NCI-H1436 (cell line): ENCODE measurements around the gene GRB7.
"Not testable (repeated sequence)": the region's sequence is repeated elsewhere in the genome, so short reads cannot be mapped to it uniquely, and the experiment has no call there.

Experiments
- DNase-seq: peaks from one replicate; lab custom pipeline; 2025; lab: John Stamatoyannopoulos, UW

GRB7 gene

DNA sequence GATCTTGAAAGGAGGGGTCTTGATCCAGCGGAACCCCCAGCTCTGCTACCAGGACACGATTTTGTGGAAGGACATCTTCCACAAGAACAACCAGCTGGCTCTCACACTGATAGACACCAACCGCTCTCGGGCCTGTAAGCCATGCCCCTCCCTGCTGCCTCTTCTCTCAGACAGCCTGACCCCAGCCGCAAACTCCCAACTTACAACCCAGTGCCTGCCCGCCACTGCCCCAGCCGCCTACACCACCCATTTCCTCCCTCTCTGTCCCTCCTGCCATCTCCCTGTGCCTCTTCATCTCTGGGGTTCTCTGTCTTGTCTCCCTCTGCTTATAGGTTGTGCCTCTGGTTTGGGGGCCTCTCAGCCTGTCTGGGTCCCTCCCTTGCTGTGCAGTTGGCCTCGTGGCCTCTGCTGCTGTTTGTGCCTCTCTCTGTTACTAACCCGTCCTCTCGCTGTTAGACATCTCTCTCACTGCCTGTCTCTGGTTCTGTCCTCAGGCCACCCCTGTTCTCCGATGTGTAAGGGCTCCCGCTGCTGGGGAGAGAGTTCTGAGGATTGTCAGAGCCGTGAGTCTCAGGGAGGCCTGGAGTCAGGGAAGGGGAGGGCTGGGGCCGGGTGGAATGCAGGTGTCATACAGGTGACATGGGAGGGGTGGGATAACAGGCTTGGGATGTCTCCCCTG is 28.3 kb upstream of the GRB7 start:
- DNase-seq, result no peak

DNA sequence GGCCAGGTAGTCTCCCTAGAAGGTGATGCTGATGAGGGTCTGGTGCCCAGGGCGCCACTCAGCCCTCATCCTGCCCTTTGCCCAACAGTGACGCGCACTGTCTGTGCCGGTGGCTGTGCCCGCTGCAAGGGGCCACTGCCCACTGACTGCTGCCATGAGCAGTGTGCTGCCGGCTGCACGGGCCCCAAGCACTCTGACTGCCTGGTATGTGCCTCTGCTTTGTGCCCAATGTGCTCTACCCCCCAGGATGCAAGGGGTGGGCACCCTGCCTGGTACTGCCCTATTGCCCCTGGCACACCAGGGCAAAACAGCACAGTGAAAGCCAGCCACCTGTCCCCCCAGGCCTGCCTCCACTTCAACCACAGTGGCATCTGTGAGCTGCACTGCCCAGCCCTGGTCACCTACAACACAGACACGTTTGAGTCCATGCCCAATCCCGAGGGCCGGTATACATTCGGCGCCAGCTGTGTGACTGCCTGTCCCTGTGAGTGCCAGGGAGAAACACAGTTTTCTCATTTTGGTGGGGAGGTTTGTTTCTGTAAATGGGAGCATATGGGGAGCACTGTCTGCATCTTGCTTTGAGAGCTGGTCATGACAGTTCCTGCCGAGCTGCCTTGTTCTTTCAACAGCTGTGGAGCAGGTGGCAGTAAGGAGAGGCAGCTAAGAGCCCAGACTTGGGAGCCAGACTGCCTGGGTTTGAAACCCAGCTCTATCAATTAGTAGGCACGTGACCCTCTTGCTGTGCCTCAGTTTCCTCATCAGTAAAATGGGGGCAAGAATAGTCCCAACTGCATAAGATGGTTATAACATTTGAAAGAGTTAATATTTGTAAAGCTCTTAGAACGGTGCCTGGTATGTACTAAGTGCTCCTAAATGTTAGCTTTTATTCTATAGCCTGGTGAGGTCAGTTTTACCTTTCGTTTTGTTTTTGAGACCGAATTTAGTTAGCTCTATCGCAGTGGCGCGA is 27.5 kb upstream of the GRB7 start:
- no peak for DNase-seq

DNA sequence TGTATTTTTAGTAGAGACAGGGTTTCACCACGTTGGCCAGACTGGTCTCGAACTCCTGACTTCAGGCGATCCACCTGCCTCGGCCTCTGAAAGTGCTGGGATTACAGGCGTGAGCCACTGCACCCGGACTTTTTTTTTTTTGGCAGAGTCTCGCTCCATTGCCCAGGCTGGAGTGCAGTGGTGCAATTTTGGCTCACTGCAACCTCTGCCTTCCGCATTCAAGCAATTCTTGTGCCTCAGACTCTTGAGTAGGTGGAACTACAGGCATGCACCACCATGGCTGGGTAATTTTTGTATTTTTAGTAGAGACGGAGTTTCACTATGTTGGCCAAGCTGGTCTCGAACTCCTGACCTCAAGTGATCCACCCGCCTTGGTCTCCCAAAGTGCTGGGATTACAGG is 26.7 kb upstream of the GRB7 start:
- not testable (repeated sequence) for DNase-seq

DNA sequence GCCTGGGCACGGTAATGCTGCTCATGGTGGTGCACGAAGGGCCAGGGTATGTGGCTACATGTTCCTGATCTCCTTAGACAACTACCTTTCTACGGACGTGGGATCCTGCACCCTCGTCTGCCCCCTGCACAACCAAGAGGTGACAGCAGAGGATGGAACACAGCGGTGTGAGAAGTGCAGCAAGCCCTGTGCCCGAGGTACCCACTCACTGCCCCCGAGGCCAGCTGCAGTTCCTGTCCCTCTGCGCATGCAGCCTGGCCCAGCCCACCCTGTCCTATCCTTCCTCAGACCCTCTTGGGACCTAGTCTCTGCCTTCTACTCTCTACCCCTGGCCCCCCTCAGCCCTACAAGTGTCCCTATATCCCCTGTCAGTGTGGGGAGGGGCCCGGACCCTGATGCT is 25.9 kb upstream of the GRB7 start:
- no peak for DNase-seq

DNA sequence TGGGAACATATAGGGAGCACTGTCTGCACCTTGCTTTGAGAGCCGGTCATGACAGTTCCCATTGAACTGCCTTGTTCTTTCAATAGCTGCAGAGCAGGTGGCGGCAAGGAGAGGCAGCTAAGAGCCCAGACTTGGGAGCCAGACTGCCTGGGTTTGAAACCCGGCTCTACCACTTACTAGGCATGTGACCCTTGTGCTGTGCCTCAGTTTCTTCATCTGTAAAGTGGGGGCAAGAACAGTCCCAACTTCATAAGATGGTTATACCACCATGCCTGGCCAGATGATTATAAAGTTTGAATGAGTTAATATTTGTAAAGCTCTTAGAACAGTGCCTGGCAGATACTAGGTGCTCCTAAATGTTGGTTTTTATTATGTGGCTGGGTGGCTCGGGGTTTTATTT is 23.5 kb upstream of the GRB7 start:
- no peak for DNase-seq

DNA sequence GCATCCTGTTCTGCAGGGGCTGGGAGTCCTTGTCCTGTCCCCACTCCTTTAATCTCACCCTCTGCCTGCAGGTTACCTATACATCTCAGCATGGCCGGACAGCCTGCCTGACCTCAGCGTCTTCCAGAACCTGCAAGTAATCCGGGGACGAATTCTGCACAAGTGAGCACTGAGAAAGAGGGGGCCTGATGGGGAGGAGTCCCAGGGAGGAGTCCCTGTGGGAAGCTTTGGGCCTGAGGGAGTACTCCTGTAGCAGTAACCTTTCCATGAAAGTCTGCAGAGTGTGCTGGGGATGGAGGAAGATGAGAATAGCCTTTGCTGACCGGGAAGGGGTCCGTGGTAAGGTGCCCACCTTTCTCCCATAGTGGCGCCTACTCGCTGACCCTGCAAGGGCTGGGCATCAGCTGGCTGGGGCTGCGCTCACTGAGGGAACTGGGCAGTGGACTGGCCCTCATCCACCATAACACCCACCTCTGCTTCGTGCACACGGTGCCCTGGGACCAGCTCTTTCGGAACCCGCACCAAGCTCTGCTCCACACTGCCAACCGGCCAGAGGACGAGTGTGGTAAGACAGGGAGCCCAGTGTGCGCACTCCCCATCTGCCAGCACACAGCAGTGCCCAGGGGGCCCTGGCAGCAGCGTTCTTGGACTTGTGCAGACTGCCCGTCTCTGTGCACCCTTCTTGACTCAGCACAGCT is 22.2 kb upstream of the GRB7 start:
- no peak for DNase-seq

DNA sequence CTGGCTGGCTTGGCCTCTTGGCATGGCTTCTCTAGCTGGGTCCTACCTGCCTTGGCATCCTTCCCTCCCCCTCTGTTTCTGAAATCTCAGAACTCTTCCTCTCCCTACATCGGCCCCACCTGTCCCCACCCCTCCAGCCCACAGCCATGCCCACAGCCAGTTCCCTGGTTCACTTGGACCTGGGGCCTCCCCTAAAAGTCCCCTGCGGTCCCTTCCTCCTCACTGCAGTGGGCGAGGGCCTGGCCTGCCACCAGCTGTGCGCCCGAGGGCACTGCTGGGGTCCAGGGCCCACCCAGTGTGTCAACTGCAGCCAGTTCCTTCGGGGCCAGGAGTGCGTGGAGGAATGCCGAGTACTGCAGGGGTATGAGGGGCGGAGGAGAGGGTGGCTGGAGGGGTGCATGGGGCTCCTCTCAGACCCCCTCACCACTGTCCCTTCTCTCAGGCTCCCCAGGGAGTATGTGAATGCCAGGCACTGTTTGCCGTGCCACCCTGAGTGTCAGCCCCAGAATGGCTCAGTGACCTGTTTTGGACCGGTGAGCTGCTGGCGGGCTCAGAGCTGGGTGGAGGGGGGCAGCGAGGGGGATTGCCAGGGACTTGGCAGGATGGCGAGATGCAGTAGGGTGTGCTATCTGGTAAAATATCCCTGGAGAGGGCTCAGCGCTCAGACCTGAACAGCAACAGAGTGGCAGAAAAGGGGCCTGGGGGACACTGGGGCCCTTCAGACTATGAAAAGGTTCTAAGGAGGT is 21.5 kb upstream of the GRB7 start:
- no peak for DNase-seq

DNA sequence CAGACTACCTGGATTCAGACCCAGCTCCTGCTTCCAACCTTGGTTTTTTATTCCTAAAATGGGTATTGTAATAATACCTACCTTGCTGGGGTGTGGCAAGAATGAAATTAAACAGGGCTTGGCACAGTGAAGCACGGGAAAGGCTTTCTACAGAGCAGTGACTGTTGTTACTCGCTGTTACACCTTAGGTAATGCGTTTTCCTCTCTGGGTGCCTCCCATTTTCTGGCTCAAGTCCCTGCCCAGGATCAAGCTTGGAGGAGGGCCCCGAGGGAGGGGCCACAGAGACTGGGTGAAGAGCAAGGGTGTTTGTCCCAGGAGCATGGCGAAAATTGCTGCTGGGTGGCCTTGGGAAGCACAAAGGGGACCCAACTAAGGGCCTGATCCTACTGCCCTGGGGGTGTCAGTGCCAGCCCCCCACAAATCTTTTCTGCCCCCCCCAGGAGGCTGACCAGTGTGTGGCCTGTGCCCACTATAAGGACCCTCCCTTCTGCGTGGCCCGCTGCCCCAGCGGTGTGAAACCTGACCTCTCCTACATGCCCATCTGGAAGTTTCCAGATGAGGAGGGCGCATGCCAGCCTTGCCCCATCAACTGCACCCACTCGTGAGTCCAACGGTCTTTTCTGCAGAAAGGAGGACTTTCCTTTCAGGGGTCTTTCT is 20.7 kb upstream of the GRB7 start:
- no peak for DNase-seq

DNA sequence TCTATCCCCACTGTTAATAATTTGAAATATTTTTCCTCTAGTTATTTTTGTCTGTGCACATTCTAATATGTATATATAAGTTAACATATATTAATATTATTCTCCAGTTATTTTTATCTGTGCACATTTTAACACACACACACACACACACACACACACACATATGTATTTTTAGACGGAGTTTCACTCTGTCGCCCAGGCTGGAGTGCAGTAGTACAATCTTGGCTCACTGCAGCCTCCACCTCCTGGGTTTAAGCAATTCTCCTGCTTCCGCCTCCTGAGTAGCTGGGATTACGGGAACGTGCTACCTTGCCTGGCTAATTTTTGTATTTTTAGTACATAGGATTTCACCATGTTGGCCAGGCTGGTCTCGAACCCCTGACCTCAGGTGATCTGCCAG is 20.1 kb upstream of the GRB7 start:
- no peak for DNase-seq

DNA sequence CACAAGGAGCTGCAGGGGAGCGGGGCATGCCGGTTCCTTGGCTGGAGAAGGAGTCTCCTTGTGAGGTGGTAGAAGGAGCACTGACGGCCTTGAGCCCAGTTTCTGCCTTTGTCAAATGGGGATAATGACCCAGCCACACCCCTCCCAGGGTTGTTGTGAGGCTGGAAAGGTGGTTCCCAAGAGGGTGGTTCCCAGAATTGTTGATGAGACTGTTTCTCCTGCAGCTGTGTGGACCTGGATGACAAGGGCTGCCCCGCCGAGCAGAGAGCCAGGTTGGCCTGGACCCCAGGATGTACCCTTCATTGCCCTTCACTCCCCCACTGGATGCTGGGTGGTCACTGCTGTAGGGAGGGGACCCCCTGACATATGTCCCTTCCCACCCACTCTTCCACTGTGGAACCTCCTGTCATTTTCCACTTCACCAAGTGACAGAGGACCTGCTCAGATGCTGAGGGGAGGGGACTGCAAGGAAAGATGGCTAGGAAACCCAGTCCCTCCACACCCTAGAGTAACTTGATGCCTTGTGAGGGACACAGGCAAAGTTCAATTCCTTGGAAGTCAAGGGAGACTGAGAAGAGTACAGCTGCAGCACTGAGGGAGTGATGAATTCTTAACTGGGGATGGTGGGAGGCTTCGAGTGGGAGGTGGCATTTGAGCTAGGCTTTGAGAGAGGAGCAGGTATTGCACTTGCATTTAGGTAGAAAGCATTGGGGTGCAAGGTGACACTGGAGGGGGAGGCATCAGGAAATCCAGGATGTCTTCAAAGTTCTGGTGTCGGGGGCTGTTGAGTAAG is 18.0 kb upstream of the GRB7 start:
- no peak for DNase-seq

DNA sequence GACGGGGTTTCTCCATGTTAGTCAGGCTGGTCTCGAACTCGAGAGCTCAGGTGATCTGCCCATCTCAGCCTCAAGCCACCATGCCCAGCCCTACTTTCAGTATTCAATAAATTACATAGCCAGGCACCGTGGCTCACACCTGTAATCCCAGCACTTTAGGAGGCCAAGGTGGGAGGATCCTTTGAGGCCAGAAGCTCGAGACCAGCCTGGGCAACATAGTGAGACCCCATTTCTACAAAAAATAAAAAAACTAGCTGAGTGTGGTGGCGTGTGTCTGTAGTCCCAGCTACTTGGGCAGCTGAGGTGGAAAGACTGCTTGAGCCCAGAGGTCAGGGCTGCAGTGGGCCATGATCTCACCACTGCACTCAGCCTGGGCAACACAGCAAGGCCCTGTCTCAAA is 15.6 kb upstream of the GRB7 start:
- no peak for DNase-seq

DNA sequence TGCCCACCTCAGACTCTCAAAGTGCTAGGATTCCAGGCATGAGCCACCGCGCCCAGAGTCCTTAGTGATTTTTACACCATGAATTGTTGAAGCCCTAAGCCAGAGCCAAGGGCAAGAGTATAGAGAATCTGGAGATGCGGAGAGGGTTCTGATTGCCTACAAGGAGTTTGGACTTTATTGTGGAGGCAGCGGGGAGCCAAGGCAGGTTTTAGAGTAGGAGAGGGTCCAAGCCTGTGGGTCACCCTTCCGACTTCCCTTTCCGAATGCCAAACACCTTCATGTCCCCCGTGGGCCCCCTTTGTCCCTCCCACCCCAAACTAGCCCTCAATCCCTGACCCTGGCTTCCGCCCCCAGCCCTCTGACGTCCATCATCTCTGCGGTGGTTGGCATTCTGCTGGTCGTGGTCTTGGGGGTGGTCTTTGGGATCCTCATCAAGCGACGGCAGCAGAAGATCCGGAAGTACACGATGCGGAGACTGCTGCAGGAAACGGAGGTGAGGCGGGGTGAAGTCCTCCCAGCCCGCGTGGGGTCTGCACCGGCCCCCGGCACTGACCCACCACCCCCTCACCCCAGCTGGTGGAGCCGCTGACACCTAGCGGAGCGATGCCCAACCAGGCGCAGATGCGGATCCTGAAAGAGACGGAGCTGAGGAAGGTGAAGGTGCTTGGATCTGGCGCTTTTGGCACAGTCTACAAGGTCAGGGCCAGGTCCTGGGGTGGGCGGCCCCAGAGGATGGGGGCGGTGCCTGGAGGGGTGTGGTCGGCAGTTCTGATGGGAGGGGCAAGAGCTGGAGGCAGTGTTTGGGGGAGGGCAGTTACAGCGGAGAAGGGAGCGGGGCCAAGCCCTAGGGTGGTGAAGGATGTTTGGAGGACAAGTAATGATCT is 14.5 kb upstream of the GRB7 start:
- DNase-seq, result no peak

DNA sequence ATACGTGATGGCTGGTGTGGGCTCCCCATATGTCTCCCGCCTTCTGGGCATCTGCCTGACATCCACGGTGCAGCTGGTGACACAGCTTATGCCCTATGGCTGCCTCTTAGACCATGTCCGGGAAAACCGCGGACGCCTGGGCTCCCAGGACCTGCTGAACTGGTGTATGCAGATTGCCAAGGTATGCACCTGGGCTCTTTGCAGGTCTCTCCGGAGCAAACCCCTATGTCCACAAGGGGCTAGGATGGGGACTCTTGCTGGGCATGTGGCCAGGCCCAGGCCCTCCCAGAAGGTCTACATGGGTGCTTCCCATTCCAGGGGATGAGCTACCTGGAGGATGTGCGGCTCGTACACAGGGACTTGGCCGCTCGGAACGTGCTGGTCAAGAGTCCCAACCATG is 13.0 kb upstream of the GRB7 start:
- no peak for DNase-seq

DNA sequence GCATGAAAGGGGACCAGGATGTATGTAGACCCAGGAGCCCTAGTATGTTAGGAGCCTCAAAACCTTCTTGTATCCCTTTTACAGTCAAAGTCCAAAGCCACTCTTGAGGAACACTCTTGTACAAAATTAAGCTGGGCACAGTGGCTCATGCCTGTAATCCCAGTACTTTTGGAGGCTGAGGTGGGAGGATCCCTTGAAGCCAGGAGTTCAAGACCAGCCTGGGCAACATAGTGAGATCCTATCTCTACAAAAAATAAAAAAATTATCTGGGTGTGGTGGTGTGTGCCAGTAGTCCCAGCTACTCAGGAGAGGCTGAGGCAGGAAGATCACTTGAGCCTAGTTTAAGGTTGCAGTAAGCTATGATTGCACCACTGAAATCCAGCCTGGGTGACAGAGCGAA is 11.8 kb upstream of the GRB7 start:
- not testable (repeated sequence) for DNase-seq

DNA sequence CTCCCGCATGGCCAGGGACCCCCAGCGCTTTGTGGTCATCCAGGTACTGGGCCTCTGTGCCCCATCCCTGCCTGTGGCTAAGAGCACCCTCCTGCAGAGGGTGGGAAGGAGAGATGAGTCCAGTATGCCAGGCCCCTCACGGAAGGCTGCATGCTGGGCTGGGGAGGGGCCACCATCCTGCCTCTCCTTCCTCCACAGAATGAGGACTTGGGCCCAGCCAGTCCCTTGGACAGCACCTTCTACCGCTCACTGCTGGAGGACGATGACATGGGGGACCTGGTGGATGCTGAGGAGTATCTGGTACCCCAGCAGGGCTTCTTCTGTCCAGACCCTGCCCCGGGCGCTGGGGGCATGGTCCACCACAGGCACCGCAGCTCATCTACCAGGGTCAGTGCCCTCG is 11.1 kb upstream of the GRB7 start:
- no peak for DNase-seq

DNA sequence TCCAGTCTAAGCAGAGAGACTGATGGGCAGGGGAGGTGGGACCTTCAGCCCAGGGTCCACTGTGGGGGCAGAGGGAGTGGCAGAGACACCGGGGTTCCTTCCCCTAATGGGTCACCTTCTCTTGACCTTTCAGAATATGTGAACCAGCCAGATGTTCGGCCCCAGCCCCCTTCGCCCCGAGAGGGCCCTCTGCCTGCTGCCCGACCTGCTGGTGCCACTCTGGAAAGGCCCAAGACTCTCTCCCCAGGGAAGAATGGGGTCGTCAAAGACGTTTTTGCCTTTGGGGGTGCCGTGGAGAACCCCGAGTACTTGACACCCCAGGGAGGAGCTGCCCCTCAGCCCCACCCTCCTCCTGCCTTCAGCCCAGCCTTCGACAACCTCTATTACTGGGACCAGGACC is 10.2 kb upstream of the GRB7 start:
- DNase-seq, result no peak

DNA sequence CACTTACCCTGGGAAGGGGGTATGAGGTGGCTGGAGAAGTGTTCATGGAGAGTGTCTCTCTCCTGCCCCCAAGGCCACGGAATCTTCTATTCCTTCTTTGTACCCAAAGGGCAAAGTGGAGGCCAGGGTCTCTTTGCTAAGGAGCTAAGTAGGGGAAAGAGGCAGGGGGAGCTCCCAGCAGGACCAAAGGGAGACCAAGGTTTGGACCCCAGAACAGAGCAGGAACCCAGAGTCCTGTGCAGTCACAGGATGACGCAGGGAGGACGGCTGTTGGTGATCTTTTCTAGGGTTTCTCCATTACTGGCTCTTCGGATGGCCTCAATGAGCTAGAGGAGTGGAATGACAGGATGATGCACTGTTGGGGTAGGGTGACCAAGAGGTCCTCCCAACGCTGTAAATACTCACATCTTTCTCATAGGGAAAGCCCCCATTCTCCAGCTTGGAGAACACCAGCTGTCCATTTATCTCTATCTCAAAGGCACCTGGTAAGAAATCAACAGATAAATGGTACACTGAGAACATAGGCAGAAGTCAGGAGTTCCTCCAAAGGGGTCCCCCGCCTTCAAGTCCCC is 8.4 kb upstream of the GRB7 start:
- DNase-seq, result no peak

DNA sequence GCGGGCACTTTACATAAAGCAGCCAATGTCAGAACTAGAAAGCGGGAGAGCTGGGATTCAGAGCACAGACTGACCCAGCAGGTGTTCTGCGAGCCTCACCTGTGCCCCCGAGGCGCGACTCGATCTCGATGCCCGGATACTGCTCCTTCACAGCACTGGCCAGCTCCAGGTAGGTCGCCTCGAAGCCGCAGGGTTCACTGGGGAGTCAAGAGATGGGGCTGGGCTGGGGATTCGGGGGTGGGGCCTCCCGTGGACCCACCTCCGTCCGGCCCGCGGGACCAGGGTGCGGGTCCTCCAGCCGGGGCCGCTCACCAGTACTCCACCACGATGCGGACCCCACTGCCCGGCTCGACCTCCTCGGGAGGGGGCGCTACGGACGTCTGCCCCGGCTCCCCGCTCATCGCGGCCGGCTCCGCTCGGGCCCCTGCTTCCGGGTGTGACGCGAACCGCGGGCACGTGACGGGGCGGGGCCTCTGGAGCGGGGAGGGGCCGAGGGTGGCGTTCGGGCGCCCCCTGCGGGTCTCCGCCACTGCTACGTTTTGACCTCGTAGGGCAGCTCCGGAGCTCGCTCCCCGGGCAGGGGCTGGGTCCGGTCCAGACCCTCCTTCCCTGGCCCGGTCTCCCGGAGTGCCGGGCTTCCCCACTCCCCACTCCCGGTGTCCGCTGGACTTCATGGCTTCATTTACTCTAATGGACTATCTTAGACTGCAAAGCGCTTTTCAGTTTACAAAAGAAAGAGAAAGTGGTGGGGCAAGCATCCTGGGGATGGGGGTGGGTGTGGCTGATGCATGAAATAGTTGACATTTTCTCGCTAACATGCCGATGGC is 7.4 kb upstream of the GRB7 start, which contains the start of gene MIEN1:
MIEN1 (minus strand) TSS at position 438 of the 827 bp plus-strand sequence; CDS start at position 401, 37 bp downstream.
- peak; percentile 89 for DNase-seq
